Neutrophil (primary cell): Measurements from ENCODE around the gene RSBN1L.
"Not testable (repeated sequence)": the region's sequence is repeated elsewhere in the genome, so short reads cannot be mapped to it uniquely, and the experiment has no call there.

Experiments
- H3K27ac ChIP-seq: fragments of 200-600 bp; sonication (generic); 2 replicates; pipeline ENCODE4 v1.5.1; 2016; ENCODE audit warnings: mild to moderate bottlenecking, moderate library complexity
- H3K27me3 ChIP-seq: fragments of 200-600 bp; sonication (generic); 2 replicates; pipeline ENCODE4 v1.6.0; 2016; ENCODE audit warnings: mild to moderate bottlenecking
- H3K36me3 ChIP-seq: fragments of 200-600 bp; sonication (generic); 2 replicates; pipeline ENCODE4 v1.5.1; 2017
- H3K4me1 ChIP-seq, 2 experiments: fragments of 200-600 bp in 1 of 2; sonication (generic) in 1 of 2; 1 replicate in 1 of 2; 2 replicates in 1 of 2; pipeline versions ENCODE4 v1.5.1 to v1.6.1; 2013 to 2016; ENCODE audit warnings: low read depth in 1 of 2, low read length in 1 of 2, mild to moderate bottlenecking in 1 of 2, moderate library complexity in 1 of 2; ENCODE audit not compliant: control insufficient read depth in 1 of 2, insufficient read depth in 1 of 2
- H3K4me3 ChIP-seq, 2 experiments: fragments of 200-600 bp in 1 of 2; sonication (generic) in 1 of 2; 1 replicate in 1 of 2; 2 replicates in 1 of 2; pipeline ENCODE4 v1.5.1; 2013 to 2016; ENCODE audit warnings: low read depth in 1 of 2, low read length in 1 of 2, mild to moderate bottlenecking in 1 of 2, moderate library complexity in 1 of 2
- H3K9me3 ChIP-seq: fragments of 200-600 bp; sonication (generic); 2 replicates; pipeline ENCODE4 v1.5.1; 2016
- CTCF ChIP-seq: fragments of 200-600 bp; sonication (generic); IDR thresholded peaks from 2 replicates; pipeline ENCODE4 v1.5.1; 2016; ENCODE audit warnings: antibody characterized with exemption

Gene RSBN1L

GRCh38 chr7:77707504-77707992 lies 11.3 kb downstream of the RSBN1L start:
- Histone ChIP-seq H3K9me3 (no peaks in the 10 kb centered on the region), H3K27ac (no peak overlapping the region), H3K36me3 (peaks cover 18% of the 10 kb centered on the region), H3K4me3 (no peak overlapping the region), H3K27me3 (no peaks in the 10 kb centered on the region), H3K4me1 (peaks cover 5% of the 10 kb centered on the region in 2 experiments)
- no peak for TF ChIP-seq CTCF

- H3K9me3 ChIP-seq, result no peaks in the 10 kb centered on the region
- H3K4me3 ChIP-seq, result no peak overlapping the region
- H3K27me3 ChIP-seq, result no peaks in the 10 kb centered on the region
- no peak for TF ChIP-seq CTCF
- H3K4me1 ChIP-seq, result peaks cover 0 to under 1% of the 10 kb centered on the region in 2 experiments
- peaks cover 18% of the 10 kb centered on the region for H3K36me3 ChIP-seq
- peak overlapping the region; percentile 50 for H3K27ac ChIP-seq
Measured at GRCh38 chr7:77710067-77710466, 13.8 kb downstream of the RSBN1L start.

- no peaks in the 10 kb centered on the region for H3K9me3 ChIP-seq
- H3K36me3 ChIP-seq, result peaks cover 17% of the 10 kb centered on the region
- peak overlapping the region; percentile 50 for H3K27ac ChIP-seq
- H3K4me3 ChIP-seq, result no peak overlapping the region
- no peak for TF ChIP-seq CTCF
- H3K4me1 ChIP-seq, result peaks cover 0 to 5% of the 10 kb centered on the region in 2 experiments
- H3K27me3 ChIP-seq, result no peaks in the 10 kb centered on the region
Measured at GRCh38 chr7:77710861-77711260, 14.6 kb downstream of the RSBN1L start.

- no peaks in the 10 kb centered on the region for H3K9me3 ChIP-seq
- H3K4me1 ChIP-seq, result peaks cover 0 to 5% of the 10 kb centered on the region in 2 experiments
- no peaks in the 10 kb centered on the region for H3K27me3 ChIP-seq
- peak overlapping the region; percentile 26 for H3K27ac ChIP-seq
- H3K4me3 ChIP-seq, result no peak overlapping the region
- TF ChIP-seq CTCF, result no peak
- peaks cover 9% of the 10 kb centered on the region for H3K36me3 ChIP-seq
Measured at GRCh38 chr7:77714195-77714594, 17.9 kb downstream of the RSBN1L start.

GRCh38 chr7:77714931-77715330 lies 18.7 kb downstream of the RSBN1L start:
- not testable (repeated sequence) for H3K4me3 ChIP-seq, H3K9me3 ChIP-seq, H3K4me1 ChIP-seq, H3K36me3 ChIP-seq, H3K27me3 ChIP-seq
- peak overlapping the region; percentile 53 for H3K27ac ChIP-seq

GRCh38 chr7:77716804-77717203 lies 20.5 kb downstream of the RSBN1L start:
- TF ChIP-seq CTCF, result no peak
- Histone ChIP-seq H3K4me1 (peaks cover 0 to 5% of the 10 kb centered on the region in 2 experiments), H3K27ac (no peak overlapping the region), H3K27me3 (no peaks in the 10 kb centered on the region), H3K4me3 (no peak overlapping the region), H3K36me3 (no peaks in the 10 kb centered on the region), H3K9me3 (no peaks in the 10 kb centered on the region)

GRCh38 chr7:77717566-77717965 lies 21.3 kb downstream of the RSBN1L start:
- H3K9me3 ChIP-seq, H3K4me3 ChIP-seq, H3K36me3 ChIP-seq, H3K27me3 ChIP-seq: not testable (repeated sequence)
- Histone ChIP-seq H3K27ac (peak overlapping the region; percentile 4), H3K4me1 (peaks cover under 1 to 11% of the 10 kb centered on the region in 2 experiments)
